Endothelial cell of umbilical vein (primary cell): ENCODE data around the gene TBC1D26.
"Not testable (repeated sequence)": the region's sequence is repeated elsewhere in the genome, so short reads cannot be mapped to it uniquely, and the experiment has no call there.

ENCODE experiments used
- CTCF ChIP-seq, 2 donors: IDR thresholded peaks; 1 replicate in 1 of 2; 2 replicates in 1 of 2; pipeline ENCODE4 v1.5.1; 2011; ENCODE audit warnings: low read length in 2 of 2, mild to moderate bottlenecking in 2 of 2, moderate library complexity in 2 of 2, control low read depth in 1 of 2, inconsistent platforms in 1 of 2, low read depth in 1 of 2; ENCODE audit not compliant: insufficient read depth in 1 of 2; ENCODE audit errors: extremely low read depth in 1 of 2
- EZH2 ChIP-seq: IDR thresholded peaks from 2 replicates; pipeline ENCODE4 v1.6.1; 2012; ENCODE audit warnings: borderline replicate concordance, low read depth, mild to moderate bottlenecking, moderate library complexity, low read length, inconsistent platforms; ENCODE audit not compliant: severe bottlenecking
- FOS ChIP-seq: IDR thresholded peaks from 2 replicates; pipeline ENCODE4 v1.6.1; 2011; ENCODE audit warnings: mild to moderate bottlenecking, low read length, moderate library complexity, borderline replicate concordance; ENCODE audit not compliant: insufficient read depth
- POLR2AphosphoS5 ChIP-seq: IDR thresholded peaks from 2 replicates; pipeline ENCODE4 v1.6.1; 2012; ENCODE audit warnings: low read depth, mild to moderate bottlenecking, control low read depth, low read length, moderate library complexity; ENCODE audit not compliant: insufficient read depth

- not testable (repeated sequence) for TF ChIP-seq CTCF (IDR thresholded peaks at IDR 0.05; ENCODE audit: extremely low read depth in 1 of 2, insufficient read depth in 1 of 2, low read depth in 1 of 2, low read length in 2 of 2); EZH2; POLR2AphosphoS5; FOS
These were observed 33.1 kb upstream of the TBC1D26 start for GRCh38 chr17:15698967-15699366.
